Measurements from ENCODE around the gene HACD4. TPM values are rescaled to one million over a fixed set of nuclear protein-coding genes. Genes with fewer than 3 reads are reported as not detected.

The HACD4 gene
- total RNA-seq, 4 donors from 2014 or later = 3.3 to 4.4 (median 3.9) TPM

- peaks cover 0 to 26% (median 0%) of the 10 kb centered on the region in 3 donors for H3K36me3 ChIP-seq
- H3K27me3 ChIP-seq = no peaks in the 10 kb centered on the region
- peaks cover 0 to 4% (median 0%) of the 10 kb centered on the region in 4 donors for H3K4me1 ChIP-seq
- DNase-seq (ENCODE audit: low spot score in 2 of 2) = no peak
- TF ChIP-seq EP300 (IDR thresholded peaks at IDR 0.05) (no peak), CTCF (IDR thresholded peaks at IDR 0.05) (no peak), POLR2A (IDR thresholded peaks at IDR 0.05) (no peak)
- H3K27ac ChIP-seq = no peak overlapping the region
- 47 to 52% methylated on average over 3 of the region's 3 CpGs for WGBS, 2 donors
- H3K4me3 ChIP-seq = no peak overlapping the region
- H3K9me3 ChIP-seq = no peaks in the 10 kb centered on the region
Observed at GRCh38 chr9:20988671-20989315, 42.6 kb downstream of the HACD4 start.

DNA sequence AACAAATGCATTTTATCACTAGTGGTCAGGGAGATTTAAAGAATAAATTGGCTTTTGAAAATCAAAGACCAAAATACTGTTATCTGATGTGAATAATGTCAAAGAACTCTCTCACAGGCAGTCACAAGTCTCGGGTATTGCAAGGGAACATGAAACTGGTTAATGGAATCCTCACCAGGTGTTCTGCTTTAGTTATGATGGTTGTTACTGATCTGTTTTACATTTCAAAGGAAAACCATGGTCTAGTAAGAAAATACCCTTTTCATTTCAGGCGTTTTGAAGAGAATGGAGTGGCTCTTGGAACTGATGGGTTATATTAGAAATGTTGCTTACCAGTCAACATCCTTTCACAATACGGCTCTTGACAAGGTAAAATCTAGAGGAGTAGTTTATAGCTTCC is 43.4 kb downstream of the HACD4 start:
- H3K4me3 ChIP-seq = no peak overlapping the region

GRCh38 chr9:20987521-20987920 is 43.9 kb downstream of the HACD4 start:
- H3K9me3 ChIP-seq = no peaks in the 10 kb centered on the region
- H3K36me3 ChIP-seq = peaks cover 0 to 20% (median 0%) of the 10 kb centered on the region in 3 donors
- WGBS, 2 donors = 54 to 62% methylated on average over 1 of the region's 1 CpG
- H3K27ac ChIP-seq = no peak overlapping the region
- no peak overlapping the region for H3K4me3 ChIP-seq
- TF ChIP-seq POLR2A (IDR thresholded peaks at IDR 0.05) (no peak), CTCF (IDR thresholded peaks at IDR 0.05) (no peak), EP300 (IDR thresholded peaks at IDR 0.05) (no peak)
- H3K27me3 ChIP-seq = no peaks in the 10 kb centered on the region
- DNase-seq (ENCODE audit: low spot score in 2 of 2) = no peak
- peaks cover 0 to 4% (median 0%) of the 10 kb centered on the region in 4 donors for H3K4me1 ChIP-seq

More for the DNA sequence above, 43.4 kb downstream of the HACD4 start:
- 87 to 89% methylated on average over 3 of the region's 3 CpGs for WGBS, 2 donors
- Histone ChIP-seq H3K4me1 (peaks cover 0 to 4% (median 0%) of the 10 kb centered on the region in 4 donors), H3K27ac (no peak overlapping the region), H3K9me3 (no peaks in the 10 kb centered on the region), H3K27me3 (no peaks in the 10 kb centered on the region), H3K36me3 (peaks cover 0 to 26% (median 0%) of the 10 kb centered on the region in 3 donors)
- DNase-seq (ENCODE audit: low spot score in 2 of 2) = no peak
- TF ChIP-seq CTCF (IDR thresholded peaks at IDR 0.05) (no peak), POLR2A (IDR thresholded peaks at IDR 0.05) (no peak), EP300 (IDR thresholded peaks at IDR 0.05) (no peak)

DNA sequence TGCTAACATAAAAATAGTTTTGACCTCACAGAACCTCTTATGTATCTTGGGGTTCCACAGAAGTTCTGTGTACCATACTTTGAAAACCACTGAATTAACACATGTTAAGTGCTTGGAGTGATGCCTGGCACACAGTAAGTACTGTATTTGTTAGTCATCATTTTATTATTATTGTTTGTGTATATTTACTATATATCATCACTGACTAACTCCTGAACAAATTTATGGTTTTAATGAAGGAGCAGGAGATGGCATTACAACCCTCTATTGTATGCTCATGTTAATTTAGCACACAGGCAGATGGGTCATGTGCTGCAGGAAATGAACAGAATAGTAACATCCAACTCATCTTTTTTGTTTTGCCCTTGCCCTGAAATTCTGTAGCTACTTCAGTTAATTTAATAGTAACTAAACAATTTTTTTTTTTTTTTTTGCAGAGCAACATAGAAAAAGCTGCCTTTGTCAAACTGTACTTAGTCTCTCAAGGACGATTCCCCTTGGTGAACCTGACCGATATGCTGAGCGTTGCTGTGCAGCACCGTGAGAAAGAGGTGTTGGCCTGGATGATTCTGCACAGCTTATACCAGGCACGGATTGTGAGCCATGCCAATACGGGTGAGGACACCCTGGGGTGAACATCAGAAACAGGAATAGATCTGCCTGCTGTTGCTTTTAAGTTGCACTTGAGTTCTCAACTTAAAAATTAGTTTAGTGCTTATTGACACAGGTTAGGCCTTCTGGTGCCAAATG is 45.4 kb downstream of the HACD4 start:
- Histone ChIP-seq H3K4me3 (no peak overlapping the region), H3K9me3 (no peaks in the 10 kb centered on the region), H3K27ac (no peak overlapping the region), H3K4me1 (peaks cover 0 to 11% (median 0%) of the 10 kb centered on the region in 4 donors), H3K36me3 (peaks cover 0 to 16% (median 0%) of the 10 kb centered on the region in 3 donors), H3K27me3 (no peaks in the 10 kb centered on the region)
- WGBS, 2 donors = 81 to 86% methylated on average over 6 of the region's 6 CpGs
- TF ChIP-seq CTCF (IDR thresholded peaks at IDR 0.05) (no peak), POLR2A (IDR thresholded peaks at IDR 0.05) (no peak), EP300 (IDR thresholded peaks at IDR 0.05) (no peak)
- DNase-seq (ENCODE audit: low spot score in 2 of 2) = no peak

DNA sequence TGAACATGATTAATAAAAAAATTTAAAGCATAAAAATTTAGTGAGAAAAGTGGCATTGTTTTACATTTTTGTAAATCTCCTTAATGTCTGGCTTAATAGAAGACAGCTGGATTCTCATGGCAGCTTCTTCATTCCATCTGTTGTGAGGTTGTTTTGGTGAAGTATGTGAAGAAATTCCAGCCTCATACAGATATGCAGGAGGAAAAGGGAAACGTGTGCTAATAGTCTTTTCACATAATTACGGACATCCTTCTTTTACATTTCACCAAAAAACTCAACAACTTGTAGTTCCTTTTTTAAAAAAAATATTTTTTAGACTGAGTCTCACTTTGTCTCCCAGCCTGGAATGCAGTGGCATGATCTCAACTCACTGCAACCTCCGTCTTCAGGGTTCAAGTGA is 46.9 kb downstream of the HACD4 start:
- no peaks in the 10 kb centered on the region for H3K27me3 ChIP-seq
- no peaks in the 10 kb centered on the region for H3K9me3 ChIP-seq
- 62% methylated on average over 3 of the region's 3 CpGs for WGBS, 2 donors
- no peak overlapping the region for H3K4me3 ChIP-seq
- peaks cover 0 to 6% (median 0%) of the 10 kb centered on the region in 3 donors for H3K36me3 ChIP-seq
- no peak for DNase-seq (ENCODE audit: low spot score in 2 of 2)
- peaks cover 0 to 19% (median 0%) of the 10 kb centered on the region in 4 donors for H3K4me1 ChIP-seq
- no peak for TF ChIP-seq CTCF (IDR thresholded peaks at IDR 0.05)
- no peak for TF ChIP-seq POLR2A (IDR thresholded peaks at IDR 0.05)
- TF ChIP-seq EP300 (IDR thresholded peaks at IDR 0.05) = no peak
- H3K27ac ChIP-seq = no peak overlapping the region

All from tibial nerve (tissue), 4 donors.